Measurements from ENCODE around the gene NSUN6.
"Not testable (repeated sequence)": the region's sequence is repeated elsewhere in the genome, so short reads cannot be mapped to it uniquely, and the experiment has no call there.

- TF ChIP-seq DPF2 (IDR thresholded peaks at IDR 0.05); MTA3 (IDR thresholded peaks at IDR 0.05; ENCODE audit: borderline replicate concordance, low read length); TAF1 (IDR thresholded peaks at IDR 0.05; ENCODE audit: borderline replicate concordance, low read depth, low read length); CEBPB (IDR thresholded peaks at IDR 0.05; ENCODE audit: borderline replicate concordance in 1 of 2, low read depth in 2 of 2, low read length in 2 of 2); POLR2AphosphoS5 (IDR thresholded peaks at IDR 0.05; ENCODE audit: low read length); TCF7 (IDR thresholded peaks at IDR 0.05; ENCODE audit: borderline replicate concordance); ZZZ3 (IDR thresholded peaks at IDR 0.05; ENCODE audit: control insufficient read depth, insufficient read length, low read depth); ZBTB4 (CRISPR knock-in tag; IDR thresholded peaks at IDR 0.05); EZH2 (IDR thresholded peaks at IDR 0.05; ENCODE audit: borderline replicate concordance, control insufficient read depth, low read depth, low read length); E2F8 (IDR thresholded peaks at IDR 0.05; ENCODE audit: low read depth, partially characterized antibody); SIN3A (IDR thresholded peaks at IDR 0.05; ENCODE audit: low read depth, low read length); FOXM1 (IDR thresholded peaks at IDR 0.05; ENCODE audit: low read depth, low read length): not testable (repeated sequence)
- TF ChIP-seq, protein P1, sequence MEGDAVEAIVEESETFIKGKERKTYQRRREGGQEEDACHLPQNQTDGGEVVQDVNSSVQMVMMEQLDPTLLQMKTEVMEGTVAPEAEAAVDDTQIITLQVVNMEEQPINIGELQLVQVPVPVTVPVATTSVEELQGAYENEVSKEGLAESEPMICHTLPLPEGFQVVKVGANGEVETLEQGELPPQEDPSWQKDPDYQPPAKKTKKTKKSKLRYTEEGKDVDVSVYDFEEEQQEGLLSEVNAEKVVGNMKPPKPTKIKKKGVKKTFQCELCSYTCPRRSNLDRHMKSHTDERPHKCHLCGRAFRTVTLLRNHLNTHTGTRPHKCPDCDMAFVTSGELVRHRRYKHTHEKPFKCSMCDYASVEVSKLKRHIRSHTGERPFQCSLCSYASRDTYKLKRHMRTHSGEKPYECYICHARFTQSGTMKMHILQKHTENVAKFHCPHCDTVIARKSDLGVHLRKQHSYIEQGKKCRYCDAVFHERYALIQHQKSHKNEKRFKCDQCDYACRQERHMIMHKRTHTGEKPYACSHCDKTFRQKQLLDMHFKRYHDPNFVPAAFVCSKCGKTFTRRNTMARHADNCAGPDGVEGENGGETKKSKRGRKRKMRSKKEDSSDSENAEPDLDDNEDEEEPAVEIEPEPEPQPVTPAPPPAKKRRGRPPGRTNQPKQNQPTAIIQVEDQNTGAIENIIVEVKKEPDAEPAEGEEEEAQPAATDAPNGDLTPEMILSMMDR (IDR thresholded peaks at IDR 0.05 in 2 of 3, conservative IDR thresholded peaks at IDR 0.05 in 1 of 3; ENCODE audit: control insufficient read depth in 2 of 3, extremely low read depth in 1 of 3, insufficient read depth in 1 of 3, low read depth in 3 of 3, low read length in 3 of 3) = not testable (repeated sequence)
Measured at GRCh38 chr10:18570386-18570785, 81.0 kb downstream of the NSUN6 start.

All from GM12878 (cell line).